Loucy (cell line): Measurements from ENCODE around the gene OPN1MW.
"Not testable (repeated sequence)": the region's sequence is repeated elsewhere in the genome, so short reads cannot be mapped to it uniquely, and the experiment has no call there.

ENCODE experiments used
- EZH2phosphoT487 ChIP-seq: fragments of 200-600 bp; IDR thresholded peaks from 2 replicates; pipeline ENCODE4 v1.6.1; 2018; ENCODE audit warnings: antibody characterized with exemption, mild to moderate bottlenecking, moderate library complexity, borderline replicate concordance
- TF ChIP-seq, protein P1 (sequence below): fragments of 200-600 bp; sonication (generic); conservative IDR thresholded peaks from 2 replicates; pipeline ENCODE4 v1.5.1; 2014; ENCODE audit warnings: mild to moderate bottlenecking, antibody characterized with exemption, low read length

DNA sequence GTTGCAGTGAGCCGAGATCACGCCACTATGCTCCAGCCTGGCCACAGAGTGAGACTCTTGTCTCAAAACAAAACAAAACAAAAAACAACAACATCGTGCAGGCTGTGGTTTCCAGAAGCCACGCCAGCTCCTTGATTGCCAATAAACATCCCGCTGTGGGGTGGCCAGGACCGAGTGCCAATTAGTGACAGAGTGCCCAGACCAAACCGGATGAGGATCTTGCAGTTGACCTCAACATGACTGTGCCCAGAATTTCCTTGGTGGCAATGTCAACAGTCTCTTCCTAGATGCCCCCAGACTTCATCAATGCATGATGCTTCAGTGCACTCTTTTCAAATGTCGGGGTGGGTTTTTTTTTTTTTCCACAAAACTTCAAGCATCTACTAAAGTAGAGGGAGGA lies 1.4 kb downstream of the OPN1MW start:
- TF ChIP-seq, protein P1, sequence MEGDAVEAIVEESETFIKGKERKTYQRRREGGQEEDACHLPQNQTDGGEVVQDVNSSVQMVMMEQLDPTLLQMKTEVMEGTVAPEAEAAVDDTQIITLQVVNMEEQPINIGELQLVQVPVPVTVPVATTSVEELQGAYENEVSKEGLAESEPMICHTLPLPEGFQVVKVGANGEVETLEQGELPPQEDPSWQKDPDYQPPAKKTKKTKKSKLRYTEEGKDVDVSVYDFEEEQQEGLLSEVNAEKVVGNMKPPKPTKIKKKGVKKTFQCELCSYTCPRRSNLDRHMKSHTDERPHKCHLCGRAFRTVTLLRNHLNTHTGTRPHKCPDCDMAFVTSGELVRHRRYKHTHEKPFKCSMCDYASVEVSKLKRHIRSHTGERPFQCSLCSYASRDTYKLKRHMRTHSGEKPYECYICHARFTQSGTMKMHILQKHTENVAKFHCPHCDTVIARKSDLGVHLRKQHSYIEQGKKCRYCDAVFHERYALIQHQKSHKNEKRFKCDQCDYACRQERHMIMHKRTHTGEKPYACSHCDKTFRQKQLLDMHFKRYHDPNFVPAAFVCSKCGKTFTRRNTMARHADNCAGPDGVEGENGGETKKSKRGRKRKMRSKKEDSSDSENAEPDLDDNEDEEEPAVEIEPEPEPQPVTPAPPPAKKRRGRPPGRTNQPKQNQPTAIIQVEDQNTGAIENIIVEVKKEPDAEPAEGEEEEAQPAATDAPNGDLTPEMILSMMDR, result not testable (repeated sequence)
- TF ChIP-seq EZH2phosphoT487, result not testable (repeated sequence)
